IMR-90 (cell line): ENCODE data around the gene THRB. TPM values are rescaled to one million over a fixed set of nuclear protein-coding genes. Genes with fewer than 3 reads are reported as not detected.

Experiments
- ATAC-seq: fragments of 200-7000 bp; cut with Tn5 transposase; 2 replicates; pipeline ENCODE4 v1.9.1; 2020; ENCODE audit warnings: low read depth, mild to moderate bottlenecking, moderate library complexity
- BruUV-seq: library from RNA; stranded (reverse); fragments of 400-500 nt; replicated peaks from 2 replicates; lab custom pipeline; 2021; lab: Mats Ljungman, UMichigan
- CTCF ChIA-PET: fragments of 300-600 bp; formaldehyde crosslinking; extraction: SDS; loops from one replicate; lab custom pipeline; 2021; ENCODE audit warnings: antibody characterized with exemption; lab: Yijun Ruan, JAX
- POLR2A ChIA-PET: fragments of 300-600 bp; sonication (Branson Sonifier 250); formaldehyde crosslinking; loops from one replicate; lab custom pipeline; 2022; ENCODE audit warnings: antibody characterized with exemption; ENCODE audit not compliant: unreplicated experiment; lab: Charles Lee
- DNase-seq: peaks from one replicate; pipeline ENCODE4 v3.0.0; 2013
- H2AFZ ChIP-seq: replicated peaks from 2 replicates; pipeline ENCODE3; 2013; ENCODE audit warnings: low read length, mild to moderate bottlenecking; ENCODE audit not compliant: poor library complexity
- H2AK5ac ChIP-seq: 2 replicates; pipeline ENCODE4 v1.6.1; 2013; ENCODE audit warnings: low read depth, low read length, inconsistent platforms
- H2AK9ac ChIP-seq: replicated peaks from 2 replicates; pipeline ENCODE3; 2013; ENCODE audit warnings: mild to moderate bottlenecking, low read depth, low read length, moderate library complexity; ENCODE audit not compliant: poor library complexity
- H2BK120ac ChIP-seq: 2 replicates; pipeline ENCODE4 v1.6.1; 2013; ENCODE audit warnings: low read depth, low read length, inconsistent platforms
- H2BK15ac ChIP-seq: 3 replicates; pipeline ENCODE4 v1.6.1; 2013; ENCODE audit warnings: low read depth, low read length, inconsistent platforms
- H2BK20ac ChIP-seq: 2 replicates; pipeline ENCODE4 v1.6.1; 2013; ENCODE audit warnings: low read depth, mild to moderate bottlenecking, inconsistent platforms, low read length, moderate library complexity
- H2BK5ac ChIP-seq: 2 replicates; pipeline ENCODE4 v1.6.1; 2013; ENCODE audit warnings: mild to moderate bottlenecking, low read depth, low read length, inconsistent platforms; ENCODE audit not compliant: poor library complexity, severe bottlenecking
- H3K14ac ChIP-seq: replicated peaks from 2 replicates; pipeline ENCODE4 v1.6.1; 2013; ENCODE audit warnings: low read depth, low read length, inconsistent platforms
- H3K18ac ChIP-seq: 2 replicates; pipeline ENCODE4 v1.6.1; 2013; ENCODE audit warnings: low read depth, low read length, control low read depth
- H3K23ac ChIP-seq: 2 replicates; pipeline ENCODE4 v1.6.1; 2013; ENCODE audit warnings: low read depth, low read length, inconsistent platforms
- H3K27ac ChIP-seq: 2 replicates; pipeline ENCODE4 v1.5.1; 2013; ENCODE audit warnings: mild to moderate bottlenecking, control low read depth, low read length; ENCODE audit not compliant: insufficient read depth
- H3K27me3 ChIP-seq: 2 replicates; pipeline ENCODE4 v1.6.1; 2013; ENCODE audit warnings: low read length; ENCODE audit not compliant: control insufficient read depth, insufficient read depth
- H3K36me3 ChIP-seq: 2 replicates; pipeline ENCODE4 v1.6.1; 2013; ENCODE audit warnings: low read length, mixed read lengths; ENCODE audit not compliant: control insufficient read depth, insufficient read depth
- H3K4ac ChIP-seq: 2 replicates; pipeline ENCODE4 v1.6.1; 2013; ENCODE audit warnings: low read depth, low read length, inconsistent platforms
- H3K4me1 ChIP-seq: 2 replicates; pipeline ENCODE4 v1.6.1; 2013; ENCODE audit warnings: low read length, mixed read lengths; ENCODE audit not compliant: control insufficient read depth, insufficient read depth
- H3K4me2 ChIP-seq: 2 replicates; pipeline ENCODE4 v1.6.1; 2013; ENCODE audit warnings: low read depth, mild to moderate bottlenecking, control low read depth, low read length, moderate library complexity
- H3K4me3 ChIP-seq: 2 replicates; pipeline ENCODE4 v1.5.1; 2013; ENCODE audit warnings: low read depth, mild to moderate bottlenecking, control low read depth, low read length, moderate library complexity; ENCODE audit not compliant: insufficient read depth
- H3K56ac ChIP-seq: 2 replicates; pipeline ENCODE4 v1.6.1; 2013; ENCODE audit warnings: low read length, inconsistent platforms; ENCODE audit not compliant: insufficient read depth; ENCODE audit errors: extremely low read depth
- H3K79me1 ChIP-seq, 2 experiments: 2 replicates each; pipeline ENCODE4 v1.6.1; 2013; ENCODE audit warnings: low read length in 2 of 2, inconsistent platforms in 1 of 2, low read depth in 1 of 2
- H3K9ac ChIP-seq: 2 replicates; pipeline ENCODE4 v1.6.1; 2013; ENCODE audit warnings: low read depth, low read length, control low read depth
- H3K9me1 ChIP-seq: 2 replicates; pipeline ENCODE4 v1.6.1; 2013; ENCODE audit warnings: low read length, inconsistent platforms; ENCODE audit not compliant: insufficient read depth
- H3K9me3 ChIP-seq: 2 replicates; pipeline ENCODE4 v1.6.1; 2013; ENCODE audit warnings: low read length; ENCODE audit not compliant: control insufficient read depth, insufficient read depth
- H4K20me1 ChIP-seq: 2 replicates; pipeline ENCODE4 v1.6.1; 2013; ENCODE audit warnings: low read length, inconsistent platforms; ENCODE audit not compliant: insufficient read depth
- H4K5ac ChIP-seq: 2 replicates; pipeline ENCODE4 v1.6.1; 2013; ENCODE audit warnings: mild to moderate bottlenecking, low read depth, low read length, control low read depth
- H4K8ac ChIP-seq, 2 experiments: 2 replicates each; pipeline ENCODE4 v1.6.1; 2013; ENCODE audit warnings: low read depth in 2 of 2, low read length in 2 of 2, control low read depth in 1 of 2, inconsistent platforms in 1 of 2
- H4K91ac ChIP-seq: 2 replicates; pipeline ENCODE4 v1.6.1; 2013; ENCODE audit warnings: low read depth, low read length, inconsistent platforms; ENCODE audit not compliant: insufficient read depth
- BHLHE40 ChIP-seq: fragments of 150-350 bp; IDR thresholded peaks from 2 replicates; pipeline ENCODE4 v1.6.1; 2016; ENCODE audit warnings: mild to moderate bottlenecking, low read depth, low read length
- CEBPB ChIP-seq: IDR thresholded peaks from 2 replicates; pipeline ENCODE4 v1.6.1; 2012; ENCODE audit warnings: low read depth, low read length, improper control_type of control experiment
- CHD1 ChIP-seq: IDR thresholded peaks from 2 replicates; pipeline ENCODE4 v1.6.1; 2012; ENCODE audit warnings: low read depth, low read length, improper control_type of control experiment
- CTCF ChIP-seq: conservative IDR thresholded peaks from 2 replicates; pipeline ENCODE4 v1.5.1; 2012; ENCODE audit warnings: mild to moderate bottlenecking, low read depth, low read length, improper control_type of control experiment
- ELK1 ChIP-seq: fragments of 150-350 bp; IDR thresholded peaks from 2 replicates; pipeline ENCODE4 v1.6.1; 2016; ENCODE audit warnings: low read depth, mild to moderate bottlenecking, low read length, moderate library complexity, borderline replicate concordance
- FOS ChIP-seq: fragments of 150-350 bp; IDR thresholded peaks from 2 replicates; pipeline ENCODE4 v1.6.1; 2016; ENCODE audit warnings: low read depth, low read length
- MAFK ChIP-seq: IDR thresholded peaks from 2 replicates; pipeline ENCODE4 v1.6.1; 2012; ENCODE audit warnings: low read depth, low read length, improper control_type of control experiment
- MAZ ChIP-seq: IDR thresholded peaks from 2 replicates; pipeline ENCODE4 v1.6.1; 2012; ENCODE audit warnings: low read depth, mild to moderate bottlenecking, low read length, improper control_type of control experiment, moderate library complexity, borderline replicate concordance
- MXI1 ChIP-seq: IDR thresholded peaks from 2 replicates; pipeline ENCODE4 v1.6.1; 2012; ENCODE audit warnings: low read depth, mild to moderate bottlenecking, low read length, moderate library complexity, borderline replicate concordance
- NFE2L2 ChIP-seq: fragments of 150-350 bp; IDR thresholded peaks from 2 replicates; pipeline ENCODE4 v1.6.1; 2016; ENCODE audit warnings: low read depth, mild to moderate bottlenecking, low read length
- POLR2A ChIP-seq: IDR thresholded peaks from 2 replicates; pipeline ENCODE4 v1.6.1; 2012; ENCODE audit warnings: mild to moderate bottlenecking, low read depth, low read length
- RAD21 ChIP-seq: IDR thresholded peaks from 2 replicates; pipeline ENCODE4 v1.6.1; 2012; ENCODE audit warnings: low read length, improper control_type of control experiment
- RCOR1 ChIP-seq: IDR thresholded peaks from 2 replicates; pipeline ENCODE4 v1.6.1; 2012; ENCODE audit warnings: mild to moderate bottlenecking, low read length, improper control_type of control experiment; ENCODE audit not compliant: insufficient replicate concordance
- RFX5 ChIP-seq: IDR thresholded peaks from 2 replicates; pipeline ENCODE4 v1.8.0; 2012; ENCODE audit warnings: low read depth, mild to moderate bottlenecking, low read length, moderate library complexity
- SMC3 ChIP-seq: fragments of 150-350 bp; IDR thresholded peaks from 2 replicates; pipeline ENCODE4 v1.6.1; 2016; ENCODE audit warnings: low read depth, mild to moderate bottlenecking, antibody characterized with exemption, low read length, moderate library complexity
- USF2 ChIP-seq: fragments of 150-350 bp; IDR thresholded peaks from 2 replicates; pipeline ENCODE4 v1.6.1; 2017; ENCODE audit warnings: mild to moderate bottlenecking, antibody characterized with exemption, low read length, low read depth
- WGBS, 2 experiments: methylation state at CpG; one replicate each; pipeline versions ENCODE4 v1.1.5 to v1.1.7; 2013; ENCODE audit warnings: missing lambda C conversion rate in 2 of 2; ENCODE audit not compliant: insufficient read length in 1 of 2; ENCODE audit errors: extremely low coverage in 2 of 2; 5-methylcytosine and 5-hydroxymethylcytosine counted together
- dilution Hi-C: fragments of 300-500 bp; cut with HindIII; formaldehyde crosslinking; loops from one replicate; pipeline ENCODE4 v1.14.3; 2018; ENCODE audit warnings: low sequenced_read_pairs; ENCODE audit not compliant: unreplicated experiment
- in situ Hi-C: fragments of 300-500 bp; cut with MboI; formaldehyde crosslinking; loops from 3 replicates; pipeline ENCODE4 v1.14.3; 2019; ENCODE audit warnings: low sequenced_read_pairs, inconsistent platforms, mixed read lengths
- intact Hi-C: fragments of 100-400 bp; cut with micrococcal nuclease; formaldehyde crosslinking; loops from 2 replicates; pipeline ENCODE4 v1.10.0; 2022
- polyA plus RNA-seq, 3 experiments: library from polyadenylated mRNA; depleted of rRNA; stranded (reverse); fragments of >200 nt; gene quantifications; 2 replicates each; pipeline ENCODE4 v1.2.3, GENCODE V29; 2012; ENCODE audit warnings: low replicate concordance in 1 of 3
- total RNA-seq: library from RNA; depleted of rRNA; stranded (reverse); fragments of >200 nt; gene quantifications from 2 replicates; pipeline ENCODE4 v1.2.3, GENCODE V29; 2012

THRB gene
- total and polyA plus RNA-seq, 2 of the 4 experiments (the other 2 are of a cell fraction), result under 0.01 TPM; not detected in 1

DNA sequence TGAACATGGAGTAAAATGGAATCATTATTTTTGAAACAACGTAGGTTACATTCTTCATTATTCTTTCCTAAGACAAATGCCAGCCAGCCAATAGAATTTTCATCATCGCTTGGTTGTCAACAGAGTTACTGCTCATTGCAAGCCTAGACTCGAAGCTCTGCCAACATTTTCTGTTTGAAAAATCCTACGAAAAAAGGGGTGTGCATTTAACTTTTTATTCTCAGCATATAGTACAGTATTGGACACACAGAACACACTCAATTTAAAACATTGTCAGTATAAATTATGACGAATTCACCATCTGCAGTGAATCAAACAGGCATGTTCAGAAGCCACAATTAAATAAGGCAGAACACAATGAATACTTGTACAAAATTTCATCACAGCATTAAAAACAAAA lies 317.4 kb downstream of the THRB start:
- Histone ChIP-seq H3K9me3 (no peaks in the 10 kb centered on the region), H3K4me2 (no peak overlapping the region), H4K5ac (no peak overlapping the region), H3K79me1 (no peaks in the 10 kb centered on the region), H3K23ac (no peak overlapping the region), H3K27ac (no peak overlapping the region), H3K36me3 (no peaks in the 10 kb centered on the region), H3K56ac (no peak overlapping the region), H2AK9ac (no peak overlapping the region), H3K14ac (no peak overlapping the region), H3K18ac (no peak overlapping the region), H2BK5ac (no peak overlapping the region), H2BK15ac (no peak overlapping the region), H4K20me1 (no peaks in the 10 kb centered on the region), H3K4me3 (no peak overlapping the region), H4K8ac (no peak overlapping the region), H3K4ac (no peak overlapping the region), H3K9me1 (no peaks in the 10 kb centered on the region), H2BK120ac (no peak overlapping the region), H2AFZ (no peak overlapping the region), H4K91ac (no peak overlapping the region), H3K4me1 (no peaks in the 10 kb centered on the region), H3K9ac (no peak overlapping the region), H2AK5ac (no peak overlapping the region), H3K27me3 (no peaks in the 10 kb centered on the region; the same call in 1 of the 2 replicates), H2BK20ac (no peak overlapping the region)
- 37% methylated on average over 2 of the region's 5 CpGs; no CpG with 5 or more reads in 1 of the 2 experiments for WGBS, 2 experiments
- POLR2A ChIA-PET, result no interaction called here
- intact Hi-C loops, result no loop called here
- no peak for TF ChIP-seq CTCF
- TF ChIP-seq MAZ, result no peak
- no peak for TF ChIP-seq MAFK
- no peak for TF ChIP-seq NFE2L2
- no peak for TF ChIP-seq MXI1
- no peak for TF ChIP-seq CEBPB
- TF ChIP-seq CHD1, result no peak
- no peak for TF ChIP-seq RAD21
- no peak for TF ChIP-seq RFX5
- TF ChIP-seq RCOR1, result no peak
- TF ChIP-seq USF2, result no peak
- no peak for TF ChIP-seq ELK1
- TF ChIP-seq FOS, result no peak
- no peak for TF ChIP-seq SMC3
- TF ChIP-seq BHLHE40, result no peak
- TF ChIP-seq POLR2A, result no peak
- in situ Hi-C loops, result no loop called here
- CTCF ChIA-PET, result no interaction called here
- no peak for DNase-seq
- no peak for ATAC-seq
- dilution Hi-C loops, result no loop called here
- no TSS peak for BruUV-seq
